AG04450 (cell line): Measurements from ENCODE around the gene MARCHF6. TPM values are rescaled to one million over a fixed set of nuclear protein-coding genes. Genes with fewer than 3 reads are reported as not detected.
"Not testable (repeated sequence)": the region's sequence is repeated elsewhere in the genome, so short reads cannot be mapped to it uniquely, and the experiment has no call there.

Source experiments
- CTCF ChIA-PET: fragments of 300-600, 350-600 bp; formaldehyde crosslinking; extraction: SDS; loops from one replicate; lab custom pipeline; 2022; ENCODE audit warnings: antibody characterized with exemption, inconsistent platforms; lab: Charles Lee
- POLR2A ChIA-PET: fragments of 350-600 bp; formaldehyde crosslinking; extraction: SDS; loops from one replicate; lab custom pipeline; 2021; ENCODE audit warnings: antibody characterized with exemption, inconsistent platforms; lab: Yijun Ruan, JAX
- DNase-seq: peaks from one replicate; pipeline ENCODE4 v3.0.0-alpha.2; 2011; ENCODE audit warnings: low read depth, low spot score
- H3K27ac ChIP-seq: one replicate; pipeline ENCODE4 v1.5.1; 2012; ENCODE audit warnings: low read depth, low read length, control low read depth
- H3K27me3 ChIP-seq: one replicate; pipeline ENCODE4 v1.6.0; 2012; ENCODE audit warnings: low read length; ENCODE audit not compliant: control insufficient read depth, insufficient read depth
- H3K4me3 ChIP-seq: 2 replicates; pipeline ENCODE4 v1.5.1; 2011; ENCODE audit warnings: mild to moderate bottlenecking, low read depth, low read length, control low read depth
- H3K9me3 ChIP-seq: 2 replicates; pipeline ENCODE4 v1.5.1; 2012; ENCODE audit warnings: low read length; ENCODE audit not compliant: control insufficient read depth, insufficient read depth
- polyA plus RNA-seq: library from polyadenylated mRNA; depleted of rRNA; stranded (reverse); fragments of >200 nt; gene quantifications from 2 replicates; pipeline ENCODE4 v1.2.3, GENCODE V29; 2011
- TF ChIP-seq, protein P1 (sequence below): IDR thresholded peaks from 2 replicates; pipeline ENCODE4 v1.5.1; 2011; ENCODE audit warnings: low read depth, low read length, control low read depth, inconsistent platforms

The MARCHF6 gene
- polyA plus RNA-seq, 1 experiment = 136 TPM

GRCh38 chr5:10391130-10391529, 37.6 kb downstream of the MARCHF6 start:
- TF ChIP-seq, protein P1, sequence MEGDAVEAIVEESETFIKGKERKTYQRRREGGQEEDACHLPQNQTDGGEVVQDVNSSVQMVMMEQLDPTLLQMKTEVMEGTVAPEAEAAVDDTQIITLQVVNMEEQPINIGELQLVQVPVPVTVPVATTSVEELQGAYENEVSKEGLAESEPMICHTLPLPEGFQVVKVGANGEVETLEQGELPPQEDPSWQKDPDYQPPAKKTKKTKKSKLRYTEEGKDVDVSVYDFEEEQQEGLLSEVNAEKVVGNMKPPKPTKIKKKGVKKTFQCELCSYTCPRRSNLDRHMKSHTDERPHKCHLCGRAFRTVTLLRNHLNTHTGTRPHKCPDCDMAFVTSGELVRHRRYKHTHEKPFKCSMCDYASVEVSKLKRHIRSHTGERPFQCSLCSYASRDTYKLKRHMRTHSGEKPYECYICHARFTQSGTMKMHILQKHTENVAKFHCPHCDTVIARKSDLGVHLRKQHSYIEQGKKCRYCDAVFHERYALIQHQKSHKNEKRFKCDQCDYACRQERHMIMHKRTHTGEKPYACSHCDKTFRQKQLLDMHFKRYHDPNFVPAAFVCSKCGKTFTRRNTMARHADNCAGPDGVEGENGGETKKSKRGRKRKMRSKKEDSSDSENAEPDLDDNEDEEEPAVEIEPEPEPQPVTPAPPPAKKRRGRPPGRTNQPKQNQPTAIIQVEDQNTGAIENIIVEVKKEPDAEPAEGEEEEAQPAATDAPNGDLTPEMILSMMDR = no peak
- no peaks in the 10 kb centered on the region; the same call in 1 of the 2 replicates for H3K9me3 ChIP-seq
- CTCF ChIA-PET = interaction anchor here (0.6 kb wide), 1 partner anchor 67 kb away, joined by 5 read pairs; no protein-coding TSS in a partner anchor
- no peak for DNase-seq
- POLR2A ChIA-PET = no interaction called here
- H3K4me3 ChIP-seq = no peak overlapping the region
- no peaks in the 10 kb centered on the region for H3K27me3 ChIP-seq
- H3K27ac ChIP-seq = no peak overlapping the region

GRCh38 chr5:10392567-10393328, 39.3 kb downstream of the MARCHF6 start:
- peak overlapping the region; percentile 59 for H3K27ac ChIP-seq
- POLR2A ChIA-PET, H3K9me3 ChIP-seq, H3K4me3 ChIP-seq, H3K27me3 ChIP-seq, DNase-seq: not testable (repeated sequence)
- CTCF ChIA-PET = interaction anchor here (0.6 to 1.7 kb wide), 2 partner anchors 62 to 109 kb away, joined by 3 to 9 read pairs; no protein-coding TSS in a partner anchor

DNA sequence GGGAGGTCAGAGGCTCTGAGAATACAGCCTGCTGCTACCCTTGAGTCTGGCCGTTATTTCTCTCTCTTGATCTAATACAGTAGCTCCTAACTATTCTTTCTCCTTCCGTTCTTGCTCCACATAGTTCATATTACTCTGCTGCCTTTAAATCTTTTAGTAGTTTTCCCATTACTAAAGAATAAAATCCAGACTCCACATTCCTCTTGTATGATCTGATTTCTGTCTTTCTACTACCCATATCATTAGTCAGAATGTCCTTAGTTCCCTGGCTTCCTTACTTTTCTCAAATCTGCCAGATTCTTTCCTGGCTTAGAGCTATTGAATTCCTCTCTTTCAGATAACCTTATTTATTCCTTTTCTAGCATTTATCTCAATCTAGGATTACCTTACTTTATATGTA, 40.0 kb downstream of the MARCHF6 start:
- ChIA-PET POLR2A (no interaction called here), CTCF (interaction anchor here (0.6 to 1.7 kb wide), 2 partner anchors 62 to 110 kb away, joined by 3 to 9 read pairs; no protein-coding TSS in a partner anchor)
- peak overlapping the region; percentile 59 for H3K27ac ChIP-seq
- no peak for DNase-seq
- no peaks in the 10 kb centered on the region; the same call in 1 of the 2 replicates for H3K9me3 ChIP-seq
- no peaks in the 10 kb centered on the region for H3K27me3 ChIP-seq
- no peak overlapping the region for H3K4me3 ChIP-seq
- TF ChIP-seq, protein P1 = no peak

DNA sequence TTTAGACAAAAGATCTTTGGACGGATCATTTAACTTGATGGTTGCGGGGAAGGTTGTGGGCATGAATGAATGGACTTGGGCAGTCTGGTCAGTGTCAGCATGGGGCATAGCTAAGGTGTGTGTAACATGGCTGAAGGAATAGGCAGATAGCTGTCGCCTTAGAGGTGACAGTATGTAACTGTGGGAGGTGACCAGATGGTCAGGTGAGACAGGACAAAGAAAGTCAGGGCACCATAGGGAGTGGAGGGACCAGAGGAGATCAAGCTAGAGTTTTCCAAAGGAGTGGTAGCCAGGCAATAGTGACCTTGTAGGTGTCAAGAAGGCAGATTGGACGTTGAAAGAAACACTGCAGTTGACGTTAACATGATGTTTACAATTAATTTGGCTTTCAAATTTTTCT, 43.1 kb downstream of the MARCHF6 start:
- POLR2A ChIA-PET = no interaction called here
- Histone ChIP-seq H3K9me3 (no peaks in the 10 kb centered on the region; the same call in 1 of the 2 replicates), H3K4me3 (no peak overlapping the region), H3K27ac (no peak overlapping the region), H3K27me3 (no peaks in the 10 kb centered on the region)
- DNase-seq = no peak
- CTCF ChIA-PET = interaction anchor here (1.5 to 1.7 kb wide), 2 partner anchors 28 to 113 kb away, joined by 6 read pairs; no protein-coding TSS in a partner anchor
- TF ChIP-seq, protein P1 = no peak

DNA sequence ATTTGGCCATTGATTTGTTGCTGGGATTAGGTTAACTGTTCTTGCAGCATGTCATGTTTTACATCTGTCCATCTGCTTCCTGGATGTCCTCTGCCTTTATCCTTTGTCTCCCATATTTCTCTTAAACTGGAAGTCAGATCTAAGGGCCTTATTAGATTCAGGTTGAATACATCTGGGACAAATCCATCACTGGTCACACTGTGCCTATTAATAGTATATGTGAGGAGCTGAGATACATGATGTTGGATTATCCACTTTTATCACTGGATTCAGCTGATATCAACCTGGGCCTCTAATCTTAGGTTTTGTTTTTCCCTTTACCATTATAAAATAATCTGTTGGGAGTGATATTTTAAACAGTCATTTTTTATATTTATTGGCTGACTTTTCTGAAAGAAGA, 46.3 kb downstream of the MARCHF6 start:
- Histone ChIP-seq H3K9me3 (no peaks in the 10 kb centered on the region), H3K4me3 (no peak overlapping the region), H3K27ac (no peak overlapping the region), H3K27me3 (no peaks in the 10 kb centered on the region)
- ChIA-PET POLR2A (no interaction called here), CTCF (interaction anchor here (2.5 kb wide), 1 partner anchor 116 kb away, joined by 6 read pairs; no protein-coding TSS in a partner anchor)
- TF ChIP-seq, protein P1 = no peak
- no peak for DNase-seq
